Endometrial microvascular endothelial cells (primary cell): Measurements from ENCODE around the gene TRPM4. TPM values are rescaled to one million over a fixed set of nuclear protein-coding genes. Genes with fewer than 3 reads are reported as not detected.
"Not testable (repeated sequence)": the region's sequence is repeated elsewhere in the genome, so short reads cannot be mapped to it uniquely, and the experiment has no call there.

Experiments used
- in situ Hi-C: cut with HindIII; loops from 2 replicates; pipeline ENCODE4 v1.10.0; 2017; ENCODE audit warnings: low sequenced_read_pairs, low pct_unique_long_range_greater_than_20kb; ENCODE audit errors: inconsistent ontology term
- total RNA-seq: library from RNA; depleted of rRNA; stranded (reverse); fragments of >200 nt; gene quantifications from one replicate; pipeline ENCODE4 v1.2.3, GENCODE V29; 2015; ENCODE audit errors: inconsistent ontology term

Gene TRPM4
- total RNA-seq, 1 donor from 2014 or later: 27.8 TPM

GRCh38 chr19:49173198-49173597, 15.6 kb downstream of the TRPM4 start:
- in situ Hi-C loops: no loop called here

- in situ Hi-C loops: no loop called here
Measured at GRCh38 chr19:49180659-49181058, 23.1 kb downstream of the TRPM4 start.

GRCh38 chr19:49182010-49182847, 24.6 kb downstream of the TRPM4 start:
- in situ Hi-C loops: not testable (repeated sequence)

GRCh38 chr19:49182848-49183375, 25.3 kb downstream of the TRPM4 start:
- in situ Hi-C loops: no loop called here

- in situ Hi-C loops: no loop called here
Measured at GRCh38 chr19:49186108-49186507, 28.5 kb downstream of the TRPM4 start.

- in situ Hi-C loops: no loop called here
Measured at GRCh38 chr19:49188626-49189200, 31.1 kb downstream of the TRPM4 start.

- in situ Hi-C loops: no loop called here
Measured at GRCh38 chr19:49189259-49189658, 31.7 kb downstream of the TRPM4 start.

- in situ Hi-C loops: loop anchor here (10.0 kb wide), 1 partner anchor 46 kb away; no protein-coding TSS in a partner anchor
Measured at GRCh38 chr19:49190781-49191180, 33.2 kb downstream of the TRPM4 start.

GRCh38 chr19:49193822-49194394, 36.3 kb downstream of the TRPM4 start:
- in situ Hi-C loops: loop anchor here (10.0 kb wide), 1 partner anchor 49 kb away; no protein-coding TSS in a partner anchor

GRCh38 chr19:49194408-49194807, 36.8 kb downstream of the TRPM4 start:
- in situ Hi-C loops: loop anchor here (10.0 kb wide), 1 partner anchor 50 kb away; no protein-coding TSS in a partner anchor

GRCh38 chr19:49196527-49197240, 39.1 kb downstream of the TRPM4 start:
- in situ Hi-C loops: loop anchor here (10.0 kb wide), 1 partner anchor 52 kb away; no protein-coding TSS in a partner anchor

- in situ Hi-C loops: no loop called here
Measured at GRCh38 chr19:49200238-49200862, 42.8 kb downstream of the TRPM4 start.

GRCh38 chr19:49201042-49201441, 43.5 kb downstream of the TRPM4 start:
- in situ Hi-C loops: no loop called here

GRCh38 chr19:49205114-49205513, 47.5 kb downstream of the TRPM4 start:
- in situ Hi-C loops: no loop called here

GRCh38 chr19:49209502-49209901, 51.9 kb downstream of the TRPM4 start:
- in situ Hi-C loops: not testable (repeated sequence)

- in situ Hi-C loops: no loop called here
Measured at GRCh38 chr19:49210108-49210900, 52.7 kb downstream of the TRPM4 start.

GRCh38 chr19:49210901-49211451, 53.4 kb downstream of the TRPM4 start:
- in situ Hi-C loops: no loop called here
